ENCODE results near the gene ANKRD63. TPM values are rescaled to one million over a fixed set of nuclear protein-coding genes. Genes with fewer than 3 reads are reported as not detected.

ANKRD63 gene
- total RNA-seq, 1 experiment from 2014 or later, result 1.2 TPM

DNA sequence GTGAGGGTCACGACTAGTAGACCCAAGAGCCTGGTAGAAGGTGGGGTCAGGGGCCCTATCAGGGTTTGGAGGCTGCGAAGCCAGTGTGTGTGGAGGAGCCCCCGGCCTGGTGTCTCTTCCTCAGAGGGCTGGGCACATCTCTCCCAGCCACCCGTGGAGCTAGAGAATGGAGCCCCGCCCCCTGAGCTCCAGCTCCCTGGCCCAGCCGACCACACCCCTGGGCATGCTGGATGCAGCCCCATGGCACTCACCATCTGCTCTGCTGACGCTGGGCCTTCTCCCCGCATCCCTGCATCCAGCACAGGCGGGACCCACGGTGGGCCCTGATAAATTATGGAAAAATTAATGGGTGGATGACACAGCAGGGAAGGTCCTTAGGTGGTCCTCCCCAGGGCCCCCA, 17.5 kb downstream of the ANKRD63 start:
- H3K27ac Mint-ChIP-seq, result no peak overlapping the region
- no peaks in the 10 kb centered on the region for H3K9me3 Mint-ChIP-seq
- CTCF ChIA-PET, result interaction anchor here (0.9 to 7.5 kb wide), 5 partner anchors 8 to 188 kb away, joined by 3 to 123 read pairs (median 10); no protein-coding TSS in a partner anchor
- H3K4me3 Mint-ChIP-seq, result no peak overlapping the region
- H3K27me3 Mint-ChIP-seq (ENCODE audit: low read depth), result no peaks in the 10 kb centered on the region
- no peaks in the 10 kb centered on the region for H3K36me3 Mint-ChIP-seq
- TF ChIP-seq KAT7 (CRISPR knock-in tag; IDR thresholded peaks at IDR 0.05; ENCODE audit: borderline replicate concordance), result no peak
- no peak for TF ChIP-seq ZNF263 (CRISPR knock-in tag; IDR thresholded peaks at IDR 0.05; ENCODE audit: low read depth)
- TF ChIP-seq, protein P1, sequence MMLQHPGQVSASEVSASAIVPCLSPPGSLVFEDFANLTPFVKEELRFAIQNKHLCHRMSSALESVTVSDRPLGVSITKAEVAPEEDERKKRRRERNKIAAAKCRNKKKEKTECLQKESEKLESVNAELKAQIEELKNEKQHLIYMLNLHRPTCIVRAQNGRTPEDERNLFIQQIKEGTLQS (CRISPR knock-in tag; conservative IDR thresholded peaks at IDR 0.05), result no peak
- TF ChIP-seq, protein P2, sequence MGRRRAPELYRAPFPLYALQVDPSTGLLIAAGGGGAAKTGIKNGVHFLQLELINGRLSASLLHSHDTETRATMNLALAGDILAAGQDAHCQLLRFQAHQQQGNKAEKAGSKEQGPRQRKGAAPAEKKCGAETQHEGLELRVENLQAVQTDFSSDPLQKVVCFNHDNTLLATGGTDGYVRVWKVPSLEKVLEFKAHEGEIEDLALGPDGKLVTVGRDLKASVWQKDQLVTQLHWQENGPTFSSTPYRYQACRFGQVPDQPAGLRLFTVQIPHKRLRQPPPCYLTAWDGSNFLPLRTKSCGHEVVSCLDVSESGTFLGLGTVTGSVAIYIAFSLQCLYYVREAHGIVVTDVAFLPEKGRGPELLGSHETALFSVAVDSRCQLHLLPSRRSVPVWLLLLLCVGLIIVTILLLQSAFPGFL (CRISPR knock-in tag; IDR thresholded peaks at IDR 0.05; ENCODE audit: borderline replicate concordance), result no peak
- TF ChIP-seq, protein P3, sequence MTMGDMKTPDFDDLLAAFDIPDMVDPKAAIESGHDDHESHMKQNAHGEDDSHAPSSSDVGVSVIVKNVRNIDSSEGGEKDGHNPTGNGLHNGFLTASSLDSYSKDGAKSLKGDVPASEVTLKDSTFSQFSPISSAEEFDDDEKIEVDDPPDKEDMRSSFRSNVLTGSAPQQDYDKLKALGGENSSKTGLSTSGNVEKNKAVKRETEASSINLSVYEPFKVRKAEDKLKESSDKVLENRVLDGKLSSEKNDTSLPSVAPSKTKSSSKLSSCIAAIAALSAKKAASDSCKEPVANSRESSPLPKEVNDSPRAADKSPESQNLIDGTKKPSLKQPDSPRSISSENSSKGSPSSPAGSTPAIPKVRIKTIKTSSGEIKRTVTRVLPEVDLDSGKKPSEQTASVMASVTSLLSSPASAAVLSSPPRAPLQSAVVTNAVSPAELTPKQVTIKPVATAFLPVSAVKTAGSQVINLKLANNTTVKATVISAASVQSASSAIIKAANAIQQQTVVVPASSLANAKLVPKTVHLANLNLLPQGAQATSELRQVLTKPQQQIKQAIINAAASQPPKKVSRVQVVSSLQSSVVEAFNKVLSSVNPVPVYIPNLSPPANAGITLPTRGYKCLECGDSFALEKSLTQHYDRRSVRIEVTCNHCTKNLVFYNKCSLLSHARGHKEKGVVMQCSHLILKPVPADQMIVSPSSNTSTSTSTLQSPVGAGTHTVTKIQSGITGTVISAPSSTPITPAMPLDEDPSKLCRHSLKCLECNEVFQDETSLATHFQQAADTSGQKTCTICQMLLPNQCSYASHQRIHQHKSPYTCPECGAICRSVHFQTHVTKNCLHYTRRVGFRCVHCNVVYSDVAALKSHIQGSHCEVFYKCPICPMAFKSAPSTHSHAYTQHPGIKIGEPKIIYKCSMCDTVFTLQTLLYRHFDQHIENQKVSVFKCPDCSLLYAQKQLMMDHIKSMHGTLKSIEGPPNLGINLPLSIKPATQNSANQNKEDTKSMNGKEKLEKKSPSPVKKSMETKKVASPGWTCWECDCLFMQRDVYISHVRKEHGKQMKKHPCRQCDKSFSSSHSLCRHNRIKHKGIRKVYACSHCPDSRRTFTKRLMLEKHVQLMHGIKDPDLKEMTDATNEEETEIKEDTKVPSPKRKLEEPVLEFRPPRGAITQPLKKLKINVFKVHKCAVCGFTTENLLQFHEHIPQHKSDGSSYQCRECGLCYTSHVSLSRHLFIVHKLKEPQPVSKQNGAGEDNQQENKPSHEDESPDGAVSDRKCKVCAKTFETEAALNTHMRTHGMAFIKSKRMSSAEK (CRISPR knock-in tag; IDR thresholded peaks at IDR 0.05; ENCODE audit: borderline replicate concordance), result no peak
- TF ChIP-seq, protein P4, sequence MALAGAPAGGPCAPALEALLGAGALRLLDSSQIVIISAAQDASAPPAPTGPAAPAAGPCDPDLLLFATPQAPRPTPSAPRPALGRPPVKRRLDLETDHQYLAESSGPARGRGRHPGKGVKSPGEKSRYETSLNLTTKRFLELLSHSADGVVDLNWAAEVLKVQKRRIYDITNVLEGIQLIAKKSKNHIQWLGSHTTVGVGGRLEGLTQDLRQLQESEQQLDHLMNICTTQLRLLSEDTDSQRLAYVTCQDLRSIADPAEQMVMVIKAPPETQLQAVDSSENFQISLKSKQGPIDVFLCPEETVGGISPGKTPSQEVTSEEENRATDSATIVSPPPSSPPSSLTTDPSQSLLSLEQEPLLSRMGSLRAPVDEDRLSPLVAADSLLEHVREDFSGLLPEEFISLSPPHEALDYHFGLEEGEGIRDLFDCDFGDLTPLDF (CRISPR knock-in tag; IDR thresholded peaks at IDR 0.05), result no peak
- no peak for TF ChIP-seq ZNF121 (CRISPR knock-in tag; IDR thresholded peaks at IDR 0.05)
- TF ChIP-seq ELF4 (CRISPR knock-in tag; IDR thresholded peaks at IDR 0.05; ENCODE audit: low read depth), result no peak
- TF ChIP-seq, protein P5, sequence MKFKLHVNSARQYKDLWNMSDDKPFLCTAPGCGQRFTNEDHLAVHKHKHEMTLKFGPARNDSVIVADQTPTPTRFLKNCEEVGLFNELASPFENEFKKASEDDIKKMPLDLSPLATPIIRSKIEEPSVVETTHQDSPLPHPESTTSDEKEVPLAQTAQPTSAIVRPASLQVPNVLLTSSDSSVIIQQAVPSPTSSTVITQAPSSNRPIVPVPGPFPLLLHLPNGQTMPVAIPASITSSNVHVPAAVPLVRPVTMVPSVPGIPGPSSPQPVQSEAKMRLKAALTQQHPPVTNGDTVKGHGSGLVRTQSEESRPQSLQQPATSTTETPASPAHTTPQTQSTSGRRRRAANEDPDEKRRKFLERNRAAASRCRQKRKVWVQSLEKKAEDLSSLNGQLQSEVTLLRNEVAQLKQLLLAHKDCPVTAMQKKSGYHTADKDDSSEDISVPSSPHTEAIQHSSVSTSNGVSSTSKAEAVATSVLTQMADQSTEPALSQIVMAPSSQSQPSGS (CRISPR knock-in tag; IDR thresholded peaks at IDR 0.05; ENCODE audit: borderline replicate concordance, low read depth), result no peak
- no peak for TF ChIP-seq GABPB1 (CRISPR knock-in tag; IDR thresholded peaks at IDR 0.05)
- TF ChIP-seq RELA (CRISPR knock-in tag; IDR thresholded peaks at IDR 0.05; ENCODE audit: borderline replicate concordance), result no peak
- TF ChIP-seq, protein P6, sequence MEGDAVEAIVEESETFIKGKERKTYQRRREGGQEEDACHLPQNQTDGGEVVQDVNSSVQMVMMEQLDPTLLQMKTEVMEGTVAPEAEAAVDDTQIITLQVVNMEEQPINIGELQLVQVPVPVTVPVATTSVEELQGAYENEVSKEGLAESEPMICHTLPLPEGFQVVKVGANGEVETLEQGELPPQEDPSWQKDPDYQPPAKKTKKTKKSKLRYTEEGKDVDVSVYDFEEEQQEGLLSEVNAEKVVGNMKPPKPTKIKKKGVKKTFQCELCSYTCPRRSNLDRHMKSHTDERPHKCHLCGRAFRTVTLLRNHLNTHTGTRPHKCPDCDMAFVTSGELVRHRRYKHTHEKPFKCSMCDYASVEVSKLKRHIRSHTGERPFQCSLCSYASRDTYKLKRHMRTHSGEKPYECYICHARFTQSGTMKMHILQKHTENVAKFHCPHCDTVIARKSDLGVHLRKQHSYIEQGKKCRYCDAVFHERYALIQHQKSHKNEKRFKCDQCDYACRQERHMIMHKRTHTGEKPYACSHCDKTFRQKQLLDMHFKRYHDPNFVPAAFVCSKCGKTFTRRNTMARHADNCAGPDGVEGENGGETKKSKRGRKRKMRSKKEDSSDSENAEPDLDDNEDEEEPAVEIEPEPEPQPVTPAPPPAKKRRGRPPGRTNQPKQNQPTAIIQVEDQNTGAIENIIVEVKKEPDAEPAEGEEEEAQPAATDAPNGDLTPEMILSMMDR (IDR thresholded peaks at IDR 0.05), result no peak
- ATAC-seq (no peak; the same call in 1 of the 2 replicates), DNase-seq (ENCODE audit: low spot score) (no peak)
- POLR2A ChIA-PET, result no interaction called here
- H3K4me1 Mint-ChIP-seq, result peaks cover 12% of the 10 kb centered on the region

DNA sequence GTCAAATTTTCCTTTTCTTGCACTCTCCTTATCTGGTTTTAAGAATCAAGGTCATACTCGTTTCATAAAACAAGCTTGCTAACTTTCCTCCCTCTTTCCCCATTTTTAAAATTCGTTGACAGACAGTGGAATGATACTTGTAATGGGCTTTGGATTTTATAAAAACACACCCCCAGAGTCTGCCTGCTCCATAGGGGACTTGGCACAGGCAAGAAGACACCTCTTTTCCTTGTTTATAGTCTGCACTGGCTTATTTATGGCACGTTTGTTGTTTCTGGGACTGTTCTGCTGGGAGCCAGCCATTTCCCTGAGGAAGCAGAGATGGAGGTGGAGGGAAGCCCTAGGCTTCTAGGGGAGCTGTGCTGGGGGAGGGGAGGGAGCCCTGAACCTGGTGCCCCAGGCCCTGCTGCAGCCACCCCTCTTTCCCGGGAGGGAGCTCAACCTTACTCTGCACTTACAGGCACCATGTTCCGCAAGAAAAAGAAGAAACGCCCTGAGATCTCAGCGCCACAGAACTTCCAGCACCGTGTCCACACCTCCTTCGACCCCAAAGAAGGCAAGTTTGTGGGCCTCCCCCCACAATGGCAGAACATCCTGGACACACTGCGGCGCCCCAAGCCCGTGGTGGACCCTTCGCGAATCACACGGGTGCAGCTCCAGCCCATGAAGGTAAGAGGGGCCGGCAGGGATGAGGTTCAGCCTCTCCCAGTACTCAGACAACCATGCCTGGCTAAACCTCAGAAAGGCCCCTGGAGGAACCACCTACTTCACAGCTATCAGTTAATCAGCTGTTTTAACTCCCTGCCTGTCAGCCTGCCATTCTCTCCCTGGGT, 18.3 kb downstream of the ANKRD63 start:
- ATAC-seq (no peak), DNase-seq (ENCODE audit: low spot score) (no peak)
- H3K9me3 Mint-ChIP-seq, result no peaks in the 10 kb centered on the region
- H3K27me3 Mint-ChIP-seq (ENCODE audit: low read depth), result no peaks in the 10 kb centered on the region
- no peak overlapping the region for H3K4me3 Mint-ChIP-seq
- H3K27ac Mint-ChIP-seq, result no peak overlapping the region
- H3K4me1 Mint-ChIP-seq, result peaks cover 12% of the 10 kb centered on the region
- H3K36me3 Mint-ChIP-seq, result no peaks in the 10 kb centered on the region
- ChIA-PET POLR2A (no interaction called here), CTCF (interaction anchor here (1.1 to 7.5 kb wide), 5 partner anchors 9 to 47 kb away, joined by 3 to 123 read pairs (median 10); partner anchors contain the start of gene PLCB2)
- TF ChIP-seq, protein P2 (CRISPR knock-in tag; IDR thresholded peaks at IDR 0.05; ENCODE audit: borderline replicate concordance), result no peak
- TF ChIP-seq FOXJ3 (CRISPR knock-in tag; IDR thresholded peaks at IDR 0.05; ENCODE audit: borderline replicate concordance) (no peak), ETV6 (CRISPR knock-in tag; IDR thresholded peaks at IDR 0.05) (no peak), JUN (CRISPR knock-in tag; IDR thresholded peaks at IDR 0.05) (no peak), ZNF219 (CRISPR knock-in tag; IDR thresholded peaks at IDR 0.05; ENCODE audit: borderline replicate concordance) (no peak)
- TF ChIP-seq, protein P7, sequence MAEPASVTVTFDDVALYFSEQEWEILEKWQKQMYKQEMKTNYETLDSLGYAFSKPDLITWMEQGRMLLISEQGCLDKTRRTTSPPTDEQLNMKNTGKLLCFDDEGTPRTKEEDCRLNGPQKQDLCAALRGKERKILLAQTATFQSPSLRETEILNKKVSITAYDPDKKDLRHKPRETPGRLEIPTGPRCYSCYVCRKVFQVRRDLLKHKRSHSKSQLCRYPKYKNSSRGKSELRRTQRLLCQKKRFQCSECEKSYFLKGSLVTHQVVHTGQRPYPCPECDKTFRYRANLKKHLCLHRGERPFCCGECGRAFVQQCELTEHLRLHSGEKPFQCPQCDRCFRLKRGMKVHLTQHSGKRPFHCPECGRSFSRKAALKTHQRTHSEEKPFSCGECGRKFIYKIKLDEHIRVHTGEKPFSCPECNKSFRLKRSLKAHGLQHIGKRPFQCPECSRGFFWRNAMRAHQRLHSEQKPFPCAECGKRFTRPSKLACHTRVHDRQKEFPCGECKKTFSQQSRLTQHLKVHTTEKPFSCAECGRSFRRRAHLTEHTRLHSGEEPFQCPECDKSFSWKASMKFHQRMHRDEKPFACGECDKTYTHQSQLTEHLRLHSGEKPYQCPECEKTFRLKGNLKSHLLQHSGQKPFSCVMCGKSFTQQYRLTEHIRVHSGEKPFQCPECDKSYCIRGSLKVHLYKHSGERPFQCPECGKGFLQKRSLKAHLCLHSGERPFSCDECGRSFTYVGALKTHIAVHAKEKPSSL (CRISPR knock-in tag; conservative IDR thresholded peaks at IDR 0.05), result no peak
